GM18505 (cell line): Measurements from ENCODE around the gene FLOT2.
"Not testable (repeated sequence)": the region's sequence is repeated elsewhere in the genome, so short reads cannot be mapped to it uniquely, and the experiment has no call there.

Experiments used
- ATAC-seq: cut with Tn5 transposase; IDR thresholded peaks from one replicate; pipeline ENCODE4 v1.9.1; 2021; ENCODE audit not compliant: unreplicated experiment
- POLR2A ChIP-seq: IDR thresholded peaks from 4 replicates; pipeline ENCODE4 v1.6.1; 2011; ENCODE audit warnings: borderline replicate concordance; ENCODE audit not compliant: insufficient read depth, insufficient read length; ENCODE audit errors: extremely low read depth

Gene FLOT2

DNA sequence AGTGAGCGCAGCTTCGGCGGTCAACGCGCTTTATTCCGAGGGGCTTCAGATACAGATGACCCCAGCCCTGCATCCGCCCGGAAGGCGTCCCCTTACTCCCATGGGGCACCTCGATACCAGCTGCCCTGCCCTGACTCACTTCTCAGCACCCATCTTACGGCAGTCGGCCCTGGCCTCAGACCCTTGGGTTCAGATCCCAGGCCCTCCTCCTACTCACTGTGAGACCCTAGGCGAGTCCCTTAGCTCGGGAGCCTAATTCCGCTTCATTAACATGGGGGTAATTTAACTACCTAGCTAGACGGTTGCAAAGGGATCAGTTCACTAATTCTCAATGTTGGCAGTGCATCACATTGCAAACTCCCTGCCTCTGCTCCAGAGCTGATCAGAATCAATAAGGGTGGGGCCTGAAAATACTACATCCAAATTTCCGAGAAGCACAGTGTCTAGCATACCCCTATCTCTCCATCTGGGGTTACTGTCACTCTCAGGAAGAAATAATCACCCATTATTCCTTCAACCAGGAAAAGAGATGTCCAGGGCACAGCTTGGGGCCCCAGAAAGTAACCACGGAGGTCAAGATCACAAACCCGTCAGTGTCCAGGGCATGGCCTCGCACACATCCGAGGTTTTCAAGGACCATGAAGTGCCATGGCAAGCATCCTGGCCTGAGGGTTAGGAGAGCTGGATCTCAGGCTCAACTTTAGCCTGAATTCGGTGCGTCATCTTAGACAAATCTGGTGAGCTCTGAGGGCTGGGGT lies 415 bp upstream of the FLOT2 start:
- no peak for ATAC-seq
- TF ChIP-seq POLR2A: no peak

DNA sequence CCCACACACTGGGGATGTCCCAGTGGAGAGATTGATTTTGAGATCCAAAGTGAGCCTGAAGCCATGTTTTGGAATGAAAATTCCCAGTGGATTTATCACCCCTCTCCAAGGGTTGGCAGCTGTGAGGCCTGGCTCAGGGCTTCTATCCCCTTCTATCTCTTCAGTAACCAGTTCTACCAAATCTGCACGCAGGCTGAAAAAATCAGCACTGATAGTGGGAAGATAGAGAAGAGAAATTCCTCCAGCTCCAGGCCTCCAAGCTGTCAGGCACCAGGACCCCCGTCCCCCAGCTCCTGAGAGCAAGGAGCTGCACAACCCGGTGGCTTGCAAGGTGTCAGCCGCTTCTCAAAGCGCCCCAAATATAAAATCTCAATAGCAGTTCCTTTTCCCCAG lies 1.0 kb downstream of the FLOT2 start:
- TF ChIP-seq POLR2A: no peak
- no peak for ATAC-seq

DNA sequence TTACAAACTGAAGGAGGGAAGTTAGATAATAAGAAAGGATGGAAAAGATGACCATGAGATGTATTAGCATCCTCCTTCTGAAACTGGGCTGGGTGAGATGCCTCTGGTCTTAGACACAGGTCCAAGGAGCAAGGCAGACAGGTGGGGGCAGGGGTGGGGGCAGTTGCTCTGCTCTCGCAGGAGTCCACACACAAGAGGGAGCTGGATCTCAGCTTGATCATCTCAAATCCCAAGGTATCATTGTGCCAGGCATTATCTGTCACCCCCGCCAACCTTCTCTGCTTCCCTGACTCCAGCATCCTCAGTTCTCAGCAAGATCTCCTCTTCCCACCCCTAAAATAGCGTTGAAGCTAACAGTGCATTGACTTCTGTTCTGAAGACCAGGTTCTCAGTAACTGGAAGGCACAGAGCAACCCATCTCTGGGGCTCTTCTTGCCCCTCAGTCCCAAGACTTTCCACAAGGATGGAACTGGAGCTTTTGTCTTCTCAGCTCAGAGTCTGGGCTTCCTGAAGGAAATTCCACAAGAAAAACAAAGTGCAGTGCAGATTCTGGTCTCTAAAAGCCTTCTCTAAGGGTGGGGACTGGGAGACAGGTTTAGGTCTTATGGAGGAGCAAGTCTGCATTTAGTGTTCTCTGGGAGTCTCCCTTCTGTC lies 1.6 kb downstream of the FLOT2 start:
- no peak for ATAC-seq
- no peak for TF ChIP-seq POLR2A

DNA sequence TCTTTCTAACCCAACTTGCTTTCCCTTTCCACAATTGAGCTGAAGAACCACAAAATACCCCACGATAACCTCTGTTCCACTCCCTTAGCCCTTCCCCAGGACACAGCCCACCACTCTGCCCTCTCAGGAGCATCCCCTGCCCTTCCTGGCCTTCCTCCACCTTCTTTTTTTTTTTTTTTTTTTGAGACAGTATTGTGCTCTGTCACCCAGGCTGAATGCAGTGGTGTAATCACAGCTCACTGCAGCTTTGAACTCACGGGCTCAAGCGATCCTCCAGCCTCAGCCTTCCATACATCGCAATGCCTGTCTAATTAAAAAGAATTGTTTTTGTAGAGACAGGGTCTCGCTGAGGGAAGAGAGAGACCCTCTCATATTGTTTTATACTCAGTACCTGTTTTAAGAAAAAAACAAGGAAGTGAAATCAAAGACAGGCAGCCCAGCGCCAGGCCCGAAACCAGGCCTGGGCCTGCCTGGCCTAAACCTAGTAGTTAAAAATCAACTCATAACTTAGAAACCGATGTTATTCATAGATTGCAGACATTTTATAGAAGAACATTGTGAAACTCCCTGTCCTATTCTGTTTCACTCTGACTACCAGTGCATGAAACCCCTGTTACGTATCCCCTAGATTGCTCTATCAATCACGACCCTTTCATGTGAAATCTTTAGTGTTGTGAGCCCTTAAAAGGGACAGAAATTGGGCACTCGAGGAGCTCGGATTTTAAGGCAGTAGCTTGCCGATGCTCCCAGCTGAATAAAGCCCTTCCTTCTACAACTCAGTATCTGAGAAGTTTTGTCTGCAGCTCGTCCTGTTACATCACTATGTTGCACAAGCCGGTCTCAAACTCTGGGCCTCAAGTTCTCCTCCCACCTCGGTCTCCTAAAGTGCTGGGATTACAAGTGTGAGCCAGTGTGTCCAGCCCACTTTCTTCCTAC lies 4.0 kb downstream of the FLOT2 start:
- ATAC-seq: not testable (repeated sequence)

DNA sequence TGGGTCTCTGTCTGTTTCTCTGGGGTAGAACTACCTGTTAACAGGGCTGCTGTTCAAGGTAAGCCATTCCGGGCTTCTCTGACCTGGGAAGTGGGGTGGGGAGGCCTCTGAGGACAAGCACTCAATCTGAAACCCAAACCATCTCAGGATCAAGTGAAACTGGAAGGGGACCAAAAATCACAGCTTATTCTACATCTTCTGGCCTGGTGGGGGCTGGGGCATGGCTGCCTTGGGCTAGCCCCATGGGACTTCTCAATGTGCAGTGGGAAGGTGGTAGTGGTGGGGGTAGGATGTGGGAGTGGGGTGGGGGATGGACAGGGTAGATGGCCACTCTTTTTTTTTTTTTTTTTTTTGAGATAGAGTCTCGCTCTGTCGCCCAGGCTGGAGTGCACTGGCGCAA lies 5.5 kb downstream of the FLOT2 start:
- TF ChIP-seq POLR2A: no peak
- no peak for ATAC-seq

DNA sequence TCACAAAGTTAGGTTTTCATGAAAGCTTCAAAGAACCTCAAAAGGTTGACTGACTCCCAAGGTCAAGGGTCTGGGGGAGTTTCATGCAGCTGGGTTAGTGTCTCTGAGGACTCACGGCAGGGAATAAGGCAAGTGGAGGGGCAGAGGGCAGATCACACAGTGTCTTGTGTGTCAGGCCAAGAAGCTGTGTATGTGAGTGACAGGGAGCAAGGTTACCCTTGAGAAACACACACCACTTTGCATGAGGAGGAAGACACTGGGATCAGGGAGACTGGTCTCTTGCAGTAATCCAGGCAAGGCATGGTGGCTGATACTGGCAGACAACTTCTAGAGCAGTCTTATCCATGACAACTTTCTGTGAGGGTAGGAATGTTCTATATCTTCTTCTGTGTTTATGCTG lies 6.3 kb downstream of the FLOT2 start:
- no peak for ATAC-seq

DNA sequence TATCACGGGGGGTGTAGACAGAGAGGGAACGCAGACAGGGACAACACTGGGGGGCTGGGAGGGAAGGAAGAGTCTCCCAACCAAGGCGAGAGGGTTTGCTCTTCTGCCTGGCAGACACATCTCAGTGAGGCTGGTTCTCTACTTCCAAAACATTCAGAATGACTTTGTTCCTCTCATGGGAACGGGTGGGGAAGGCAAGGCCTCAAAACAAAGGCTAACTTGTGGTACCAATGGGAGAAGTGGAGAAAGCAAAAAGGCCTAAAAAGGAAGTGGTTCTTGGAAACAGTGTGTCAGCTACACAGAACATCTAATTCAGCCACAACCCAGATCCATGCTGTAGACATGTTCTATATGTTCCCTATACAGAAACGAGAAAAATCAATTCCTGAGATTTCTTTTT lies 7.5 kb downstream of the FLOT2 start:
- no peak for TF ChIP-seq POLR2A

More for the DNA sequence above, 6.3 kb downstream of the FLOT2 start:
- no peak for TF ChIP-seq POLR2A

DNA sequence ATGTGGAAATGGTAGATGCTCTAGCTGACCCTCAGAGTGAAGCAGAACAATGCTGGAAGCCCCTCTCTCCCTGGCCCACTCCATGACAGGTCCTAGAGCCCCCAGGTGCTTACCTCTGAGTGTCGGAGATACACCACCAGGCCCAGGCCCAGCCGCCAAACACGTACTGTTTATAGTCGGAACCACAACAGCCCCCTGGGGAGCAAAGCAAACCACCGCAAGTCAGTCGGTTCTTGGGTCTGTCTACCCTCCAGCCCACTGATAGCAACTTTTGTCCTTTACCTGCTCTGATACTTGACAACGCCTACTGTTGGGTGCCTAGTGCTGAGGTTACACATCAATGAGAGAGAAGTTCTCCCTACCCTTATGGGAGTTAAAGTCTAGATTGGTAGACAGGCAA lies 8.7 kb downstream of the FLOT2 start:
- TF ChIP-seq POLR2A: no peak
- ATAC-seq: no peak

More for the DNA sequence above, 7.5 kb downstream of the FLOT2 start:
- ATAC-seq: no peak

DNA sequence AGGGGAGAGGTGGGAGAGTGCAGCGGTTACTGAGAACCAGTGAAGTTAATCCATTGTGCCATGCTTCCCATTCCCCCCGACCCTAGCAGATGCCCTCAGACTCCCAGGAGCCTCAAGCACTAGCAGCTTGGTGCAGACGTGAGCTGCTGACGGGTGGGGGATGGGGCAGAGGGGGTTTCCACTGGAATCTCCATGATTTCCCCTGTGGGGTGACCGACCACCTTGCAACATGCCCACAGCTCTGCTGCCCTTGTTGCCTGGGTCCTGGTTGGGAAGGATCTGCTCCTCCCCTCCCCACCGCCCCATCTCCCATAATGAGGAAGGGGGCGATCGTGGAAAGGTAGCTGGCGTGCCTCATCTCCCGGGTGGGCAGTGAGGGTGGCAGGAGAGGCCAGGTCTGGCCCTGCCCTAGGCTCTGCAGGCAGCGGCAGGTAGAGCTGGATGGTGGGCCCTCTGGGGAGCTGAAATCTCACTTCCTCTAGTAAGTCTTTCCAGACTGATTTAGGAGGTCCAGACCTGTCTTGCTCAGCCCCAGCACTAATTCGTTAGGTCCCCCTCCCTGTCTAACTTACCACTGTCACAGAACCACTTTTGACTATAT lies 9.6 kb downstream of the FLOT2 start:
- no peak for ATAC-seq
- TF ChIP-seq POLR2A: no peak

DNA sequence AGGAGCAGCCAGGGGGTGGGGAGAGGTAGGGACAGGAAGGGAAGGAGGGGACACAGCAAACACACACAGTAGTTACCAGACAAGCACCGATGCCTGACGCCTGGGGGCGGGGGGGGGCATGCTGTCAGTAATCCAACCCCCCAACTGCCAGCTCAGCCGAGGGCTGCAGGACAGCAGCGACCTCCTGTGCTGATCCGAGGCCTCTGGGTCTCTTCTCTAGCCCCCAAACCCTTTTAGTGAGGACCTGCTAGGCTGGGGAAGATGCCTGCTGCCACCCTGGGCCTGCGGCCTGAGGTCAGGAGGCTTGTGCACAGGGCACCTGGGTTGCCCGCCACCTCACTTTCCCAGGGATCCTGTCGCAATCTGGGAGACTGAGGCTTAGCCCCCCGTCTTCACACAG lies 11.6 kb downstream of the FLOT2 start:
- TF ChIP-seq POLR2A: no peak
- no peak for ATAC-seq

DNA sequence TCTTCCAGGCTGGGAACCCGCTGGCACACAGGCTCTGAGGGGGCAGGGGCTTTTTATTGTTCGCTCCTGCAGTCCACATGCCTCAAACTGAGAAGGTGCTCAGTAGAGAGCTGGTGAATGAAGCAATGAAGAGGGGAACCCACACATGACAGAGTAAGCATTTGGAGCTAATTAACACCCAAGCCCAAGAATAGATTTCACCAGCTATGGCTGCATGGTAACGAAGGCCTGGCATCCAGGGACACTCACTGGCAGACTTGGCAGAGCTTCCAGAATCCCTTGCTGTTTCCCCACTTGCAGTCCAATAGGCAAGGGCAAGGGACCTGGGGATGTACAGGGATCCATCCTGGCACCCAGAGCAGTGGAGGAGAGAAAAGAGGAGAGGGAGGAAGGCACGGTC lies 12.2 kb downstream of the FLOT2 start:
- no peak for ATAC-seq
- TF ChIP-seq POLR2A: no peak

DNA sequence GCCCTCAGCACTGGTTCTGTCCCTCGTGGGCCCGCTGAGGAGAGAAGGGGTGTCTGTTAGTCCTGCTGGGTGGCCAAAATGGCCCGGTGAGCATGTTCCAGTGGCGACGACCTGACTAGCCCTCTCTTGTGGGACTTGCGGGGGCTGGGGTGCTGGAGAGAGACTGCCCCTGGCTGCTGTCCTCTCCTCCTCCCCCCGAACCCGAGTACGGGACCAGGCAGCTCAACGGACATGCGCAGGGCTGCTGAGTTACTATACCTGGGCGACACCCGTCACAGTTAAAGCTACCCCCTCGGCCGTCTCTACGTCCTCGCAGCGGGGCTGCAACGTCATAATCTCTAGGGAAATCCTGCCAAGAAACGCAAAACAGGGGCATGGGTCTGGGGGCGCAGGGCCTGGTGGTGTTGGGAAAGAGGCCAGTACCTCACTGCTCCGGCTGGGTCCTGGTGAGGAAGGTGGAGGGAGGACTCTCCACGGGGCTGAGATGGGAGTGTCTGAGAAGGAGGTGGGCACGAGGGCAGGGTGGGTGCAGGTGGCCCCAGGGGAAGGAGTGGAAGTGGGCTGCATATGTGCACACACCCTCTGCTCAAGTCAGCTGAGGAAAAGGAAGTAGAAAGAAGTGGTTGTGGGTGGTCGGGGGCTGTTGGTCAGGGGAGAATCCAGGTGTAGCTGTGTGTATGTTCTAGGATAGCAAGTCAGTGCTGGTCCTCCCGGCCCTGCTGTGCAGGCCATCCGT lies 13.4 kb downstream of the FLOT2 start:
- no peak for TF ChIP-seq POLR2A

More for the DNA sequence above, 13.4 kb downstream of the FLOT2 start:
- ATAC-seq: no peak
